HG02884 (cell line): ENCODE data around the gene FGF11.
"Not testable (repeated sequence)": the region's sequence is repeated elsewhere in the genome, so short reads cannot be mapped to it uniquely, and the experiment has no call there.

Experiments used
- ATAC-seq: cut with Tn5 transposase; IDR thresholded peaks from one replicate; pipeline ENCODE4 v1.9.1; 2021; ENCODE audit warnings: mild to moderate bottlenecking, moderate library complexity; ENCODE audit not compliant: unreplicated experiment

Gene FGF11

DNA sequence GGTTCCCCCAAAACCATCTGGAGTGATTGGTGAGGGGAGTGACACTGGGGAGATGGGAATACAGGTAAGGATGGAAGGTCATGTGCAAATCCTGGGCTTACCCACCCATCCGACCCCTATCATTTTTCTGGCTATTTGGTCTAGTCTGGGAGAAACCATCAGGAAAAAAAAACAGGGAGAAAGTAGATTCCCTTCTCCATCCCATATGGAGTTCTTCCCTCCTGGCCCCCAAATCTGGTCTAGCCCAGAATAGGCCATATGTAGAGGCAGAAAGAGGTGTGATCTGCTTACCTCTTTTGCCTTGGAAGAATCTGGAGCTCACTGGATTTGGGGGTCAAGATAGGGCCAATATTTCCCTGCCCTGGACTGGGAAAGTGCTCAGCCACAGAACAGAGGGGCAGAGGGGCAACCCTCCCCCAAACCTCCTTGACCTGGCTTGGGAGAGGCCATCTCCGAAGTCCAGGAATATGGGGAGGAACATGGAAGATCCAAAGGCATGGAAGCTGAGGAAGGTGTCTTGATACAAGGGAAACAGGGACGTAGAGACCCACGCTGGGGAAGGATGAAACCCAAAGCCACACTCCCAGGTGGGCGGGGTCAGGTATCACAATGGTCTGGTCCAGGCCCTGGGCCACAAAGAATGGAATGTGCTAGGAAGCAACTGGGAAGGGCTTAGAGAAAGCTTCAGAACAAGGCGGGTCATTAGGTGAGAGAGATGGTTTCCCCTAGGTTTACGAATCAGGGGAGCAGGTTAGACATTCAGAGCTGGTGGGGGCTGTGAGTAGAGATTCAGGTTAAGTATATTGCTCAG, 21.7 kb downstream of the FGF11 start:
- ATAC-seq, result no peak

- no peak for ATAC-seq
Observed at GRCh38 chr17:7462474-7463371, 23.4 kb downstream of the FGF11 start.

DNA sequence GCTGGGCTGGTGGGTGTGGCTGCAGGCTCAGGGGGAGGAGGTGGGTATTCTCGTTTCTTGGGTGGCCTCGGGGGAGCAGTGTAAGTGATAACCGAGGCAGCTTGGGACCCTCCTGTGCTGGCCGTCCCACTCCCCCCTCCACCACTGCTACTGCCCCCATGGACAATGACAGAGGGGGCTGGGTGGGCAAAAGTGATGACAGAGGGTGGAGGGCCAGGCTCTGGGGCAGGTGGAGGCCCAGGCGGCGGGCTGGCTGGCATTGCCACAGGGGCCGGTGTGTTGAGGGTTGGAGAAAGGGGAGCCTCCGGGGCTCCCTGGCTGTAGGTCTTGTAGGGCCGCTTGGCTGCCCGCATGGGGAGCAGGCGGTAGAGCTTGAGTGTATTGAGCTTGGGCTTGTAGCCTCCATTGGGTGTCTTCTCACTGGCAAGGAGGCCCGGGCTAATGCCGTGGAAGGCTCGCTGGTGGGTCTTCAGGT, 24.1 kb downstream of the FGF11 start:
- ATAC-seq, result no peak

GRCh38 chr17:7464081-7464480, 24.8 kb downstream of the FGF11 start:
- ATAC-seq, result no peak

- ATAC-seq, result no peak
Observed at GRCh38 chr17:7465597-7466275, 26.4 kb downstream of the FGF11 start.

DNA sequence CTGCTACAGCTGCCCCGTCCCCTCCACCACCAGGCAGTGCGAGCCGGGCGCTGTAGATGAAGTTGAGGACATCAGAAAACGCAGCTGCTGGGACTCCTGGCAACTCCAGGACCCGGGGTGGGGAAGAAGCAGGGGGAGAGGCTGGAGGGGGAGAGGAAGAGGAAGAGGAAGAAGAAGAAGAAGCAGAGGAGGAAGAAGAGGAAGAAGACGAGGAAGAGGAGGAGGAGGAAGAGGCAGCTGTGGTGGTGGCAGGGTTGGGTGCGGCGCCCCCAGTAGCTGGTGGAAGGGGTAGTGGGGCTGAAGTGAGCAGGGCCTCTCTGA, 27.0 kb downstream of the FGF11 start:
- no peak for ATAC-seq

DNA sequence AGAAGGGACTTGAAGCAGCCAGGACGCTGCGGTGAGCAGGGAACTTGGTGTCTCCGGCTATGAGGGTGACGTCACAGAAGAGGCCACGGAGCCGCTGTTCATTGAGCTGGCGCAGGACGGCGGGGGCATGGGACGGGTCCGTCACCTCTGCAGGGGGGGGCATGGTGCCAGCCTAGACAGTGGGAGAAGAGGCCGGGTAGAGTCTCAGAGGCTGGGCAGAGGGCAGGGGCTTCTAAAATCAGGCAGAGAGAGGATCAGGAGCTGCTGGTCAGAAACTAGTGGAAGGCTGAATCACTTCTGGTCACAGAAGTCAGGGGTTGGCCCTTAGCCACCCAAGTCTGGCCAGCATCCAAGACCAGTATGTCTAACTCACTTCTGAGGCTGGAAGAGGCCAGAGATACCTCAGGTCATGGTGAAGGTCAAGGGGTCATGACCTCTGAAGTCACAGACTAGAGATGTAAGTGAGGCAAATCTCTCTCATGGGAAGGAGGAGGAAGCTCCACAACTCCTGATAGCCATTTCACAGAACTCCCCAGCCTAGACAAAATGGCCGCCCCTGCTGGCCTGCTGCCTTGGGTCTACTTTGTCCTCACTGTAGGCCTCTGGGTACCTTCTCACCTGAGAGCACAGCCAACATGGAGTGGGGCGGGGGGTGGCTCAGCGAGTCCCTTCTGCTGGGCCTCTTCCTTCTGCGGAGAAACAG, 27.5 kb downstream of the FGF11 start:
- no peak for ATAC-seq

- no peak for ATAC-seq
Observed at GRCh38 chr17:7467498-7467897, 28.2 kb downstream of the FGF11 start.

DNA sequence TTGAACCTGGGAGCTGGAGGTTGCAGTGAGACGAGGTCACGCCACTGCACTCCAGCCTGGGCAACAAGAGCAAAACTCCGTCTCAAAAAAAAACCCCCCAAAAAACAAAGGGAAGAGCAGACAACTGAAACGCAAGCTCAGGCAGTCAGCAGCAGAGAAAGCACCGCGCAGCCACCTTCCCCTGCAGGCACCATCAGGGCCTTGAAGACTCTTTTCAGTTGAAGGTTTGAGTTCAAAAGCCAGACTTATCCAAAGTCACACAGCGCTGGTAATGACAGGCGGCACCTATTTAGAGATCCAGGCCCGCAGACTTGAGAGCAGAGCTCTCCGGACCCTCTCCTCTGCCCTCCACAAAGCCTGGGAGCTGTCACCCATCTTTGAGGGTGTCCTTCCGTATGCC, 29.0 kb downstream of the FGF11 start:
- no peak for ATAC-seq

DNA sequence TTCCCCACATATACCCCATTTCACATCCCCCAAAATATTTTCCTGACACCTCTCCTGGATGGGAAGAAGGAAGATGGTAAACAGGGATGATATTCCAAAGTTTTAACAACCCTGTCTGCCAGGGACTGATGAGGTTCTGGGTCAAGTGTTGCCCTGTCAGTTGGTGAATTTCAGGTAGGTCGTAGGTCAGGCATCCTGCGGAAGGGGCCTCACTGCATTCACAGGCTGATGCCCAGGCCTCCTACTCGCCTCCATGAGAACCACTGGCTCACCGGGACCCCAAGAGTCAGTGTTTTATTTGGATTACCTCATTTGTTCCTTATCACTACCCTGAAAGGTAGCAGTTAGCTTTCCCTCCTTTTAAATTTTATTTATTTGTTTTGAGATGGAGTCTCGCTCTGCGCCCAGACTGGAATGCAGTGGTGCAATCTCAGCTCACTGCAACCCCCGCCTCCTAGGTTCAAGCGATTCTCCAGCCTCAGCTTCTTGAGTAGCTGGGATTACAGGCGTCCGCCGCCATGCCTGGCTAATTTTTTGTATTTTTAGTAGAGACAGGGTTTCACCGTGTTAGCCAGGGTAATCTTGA, 29.6 kb downstream of the FGF11 start:
- no peak for ATAC-seq

- ATAC-seq, result not testable (repeated sequence)
Observed at GRCh38 chr17:7469843-7470242, 30.5 kb downstream of the FGF11 start.

GRCh38 chr17:7470457-7470973, 31.2 kb downstream of the FGF11 start:
- ATAC-seq, result not testable (repeated sequence)

- no peak for ATAC-seq
Observed at GRCh38 chr17:7471729-7472128, 32.4 kb downstream of the FGF11 start.

DNA sequence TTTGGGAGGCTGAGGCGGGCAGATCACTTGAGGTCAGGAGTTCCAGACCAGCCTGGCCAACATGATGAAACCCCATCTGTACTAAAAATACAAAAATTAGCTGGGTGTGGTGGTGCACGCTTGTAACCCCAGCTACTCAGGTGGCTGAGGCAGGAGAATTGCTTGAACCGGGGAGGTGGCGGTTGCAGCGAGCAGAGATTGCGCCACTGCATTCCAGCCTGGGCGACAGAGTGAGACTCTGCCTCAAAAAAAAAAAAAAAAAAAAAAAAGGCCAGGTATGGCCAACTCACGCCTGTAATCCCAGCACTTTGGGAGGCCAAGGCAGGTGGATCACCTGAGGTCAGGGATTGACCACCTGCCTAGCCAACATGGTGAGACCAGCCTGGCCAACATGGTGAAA, 35.5 kb downstream of the FGF11 start:
- not testable (repeated sequence) for ATAC-seq

DNA sequence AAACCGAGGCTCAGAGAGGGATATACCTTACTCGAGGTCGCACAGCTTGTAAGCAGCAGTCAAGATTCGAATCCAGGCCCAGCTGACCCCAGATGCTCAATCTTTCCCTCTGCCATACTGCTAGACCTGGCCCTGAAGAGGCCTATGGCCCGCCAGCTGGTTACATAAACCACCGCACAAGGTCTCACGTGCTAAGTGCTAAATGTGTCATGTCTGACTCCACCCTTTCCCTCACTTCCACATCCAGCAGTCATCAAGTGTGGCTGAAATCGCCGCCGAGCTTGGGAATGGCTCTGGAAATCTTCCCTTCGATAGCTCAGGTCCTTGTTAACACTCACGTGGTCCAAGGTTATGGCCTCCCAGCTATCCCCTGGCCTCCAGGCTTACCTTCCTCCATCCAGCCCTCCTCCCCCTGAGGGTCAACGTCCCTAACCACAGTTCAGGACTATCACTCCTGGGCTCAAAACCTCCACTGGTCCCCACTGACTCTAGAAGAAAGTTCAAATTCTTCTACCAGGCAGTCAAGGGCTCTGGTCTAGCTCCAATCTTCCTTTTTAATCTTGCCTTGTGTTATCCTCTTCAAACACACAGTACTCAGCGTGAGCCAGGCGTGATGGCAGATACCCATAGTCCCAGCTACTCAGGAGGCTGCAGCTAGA, 36.6 kb downstream of the FGF11 start:
- ATAC-seq, result no peak

- no peak for ATAC-seq
Observed at GRCh38 chr17:7476494-7476893, 37.2 kb downstream of the FGF11 start.

- no peak for ATAC-seq
Observed at GRCh38 chr17:7476951-7477350, 37.6 kb downstream of the FGF11 start.

- ATAC-seq, result no peak
Observed at GRCh38 chr17:7477392-7478275, 38.3 kb downstream of the FGF11 start.
